ENCODE data around the gene PBRM1.

DNA sequence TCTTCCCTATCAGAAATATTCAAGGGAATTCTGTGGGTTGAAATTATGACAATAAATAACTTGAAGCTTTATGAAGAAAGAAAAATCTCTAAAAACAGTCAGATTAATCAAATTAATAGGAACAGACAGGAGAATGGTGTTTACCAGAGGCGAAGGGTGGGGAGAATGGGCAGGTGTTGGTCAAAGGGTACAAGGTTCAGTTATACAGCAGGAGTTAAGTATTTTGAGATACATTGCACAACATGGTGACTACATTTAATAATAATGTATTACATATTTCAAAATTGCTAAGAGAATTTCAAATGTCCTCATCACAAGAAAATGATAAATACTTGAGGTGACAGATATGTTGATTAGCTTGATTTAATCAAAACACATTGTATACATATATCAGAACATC is 38.8 kb upstream of the PBRM1 start:
- TF ChIP-seq POLR2AphosphoS5 (IDR thresholded peaks at IDR 0.05), result no peak
- TF ChIP-seq, protein P1, sequence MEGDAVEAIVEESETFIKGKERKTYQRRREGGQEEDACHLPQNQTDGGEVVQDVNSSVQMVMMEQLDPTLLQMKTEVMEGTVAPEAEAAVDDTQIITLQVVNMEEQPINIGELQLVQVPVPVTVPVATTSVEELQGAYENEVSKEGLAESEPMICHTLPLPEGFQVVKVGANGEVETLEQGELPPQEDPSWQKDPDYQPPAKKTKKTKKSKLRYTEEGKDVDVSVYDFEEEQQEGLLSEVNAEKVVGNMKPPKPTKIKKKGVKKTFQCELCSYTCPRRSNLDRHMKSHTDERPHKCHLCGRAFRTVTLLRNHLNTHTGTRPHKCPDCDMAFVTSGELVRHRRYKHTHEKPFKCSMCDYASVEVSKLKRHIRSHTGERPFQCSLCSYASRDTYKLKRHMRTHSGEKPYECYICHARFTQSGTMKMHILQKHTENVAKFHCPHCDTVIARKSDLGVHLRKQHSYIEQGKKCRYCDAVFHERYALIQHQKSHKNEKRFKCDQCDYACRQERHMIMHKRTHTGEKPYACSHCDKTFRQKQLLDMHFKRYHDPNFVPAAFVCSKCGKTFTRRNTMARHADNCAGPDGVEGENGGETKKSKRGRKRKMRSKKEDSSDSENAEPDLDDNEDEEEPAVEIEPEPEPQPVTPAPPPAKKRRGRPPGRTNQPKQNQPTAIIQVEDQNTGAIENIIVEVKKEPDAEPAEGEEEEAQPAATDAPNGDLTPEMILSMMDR (IDR thresholded peaks at IDR 0.05), result no peak

Data from stomach (tissue), 4 donors.